GM23248 (cell line): ENCODE results near the gene DNAJC1. TPM values are rescaled to one million over a fixed set of nuclear protein-coding genes. Genes with fewer than 3 reads are reported as not detected.

Experiments used
- DNase-seq: peaks from one replicate; pipeline ENCODE4 v3.0.0-alpha.2; 2015
- H2AFZ ChIP-seq: fragments of 200-600 bp; sonication (generic); 2 replicates; pipeline ENCODE4 v1.6.1; 2016; ENCODE audit warnings: antibody characterized with exemption
- H3F3A ChIP-seq: fragments of 200-600 bp; sonication (generic); 2 replicates; pipeline ENCODE4 v1.6.1; 2016; ENCODE audit warnings: mild to moderate bottlenecking, antibody characterized with exemption, mixed run types; ENCODE audit not compliant: insufficient read depth
- H3K27ac ChIP-seq: fragments of 200-600 bp; sonication (generic); 2 replicates; pipeline ENCODE4 v1.5.1; 2016; ENCODE audit warnings: mild to moderate bottlenecking
- H3K27me3 ChIP-seq: fragments of 200-600 bp; sonication (generic); replicated peaks from 2 replicates; pipeline ENCODE4 v1.6.1; 2016; ENCODE audit warnings: mild to moderate bottlenecking; ENCODE audit not compliant: insufficient read depth
- H3K36me3 ChIP-seq: fragments of 200-600 bp; sonication (generic); 2 replicates; pipeline ENCODE4 v1.6.1; 2016; ENCODE audit warnings: low read depth, mild to moderate bottlenecking
- H3K4me1 ChIP-seq: fragments of 200-600 bp; sonication (generic); 2 replicates; pipeline ENCODE4 v1.6.1; 2016; ENCODE audit warnings: mild to moderate bottlenecking; ENCODE audit not compliant: insufficient read depth
- H3K4me2 ChIP-seq: fragments of 200-600 bp; sonication (generic); one replicate; pipeline ENCODE4 v1.6.1; 2016; ENCODE audit warnings: mild to moderate bottlenecking; ENCODE audit not compliant: unreplicated experiment
- H3K4me3 ChIP-seq: fragments of 200-600 bp; sonication (generic); 2 replicates; pipeline ENCODE4 v1.5.1; 2016; ENCODE audit warnings: mild to moderate bottlenecking
- H3K79me2 ChIP-seq: fragments of 200-600 bp; sonication (generic); 2 replicates; pipeline ENCODE4 v1.6.1; 2016; ENCODE audit warnings: mild to moderate bottlenecking; ENCODE audit not compliant: insufficient read depth
- H3K9ac ChIP-seq: fragments of 200-600 bp; sonication (generic); 2 replicates; pipeline ENCODE4 v1.6.1; 2016; ENCODE audit warnings: mild to moderate bottlenecking
- H3K9me2 ChIP-seq: fragments of 200-600 bp; sonication (generic); 2 replicates; pipeline ENCODE4 v1.6.1; 2016; ENCODE audit warnings: mixed run types, mild to moderate bottlenecking, moderate library complexity; ENCODE audit not compliant: insufficient read depth
- H3K9me3 ChIP-seq: fragments of 200-600 bp; sonication (generic); one replicate; pipeline ENCODE4 v1.6.1; 2017; ENCODE audit warnings: low read depth
- H4K20me1 ChIP-seq: fragments of 200-600 bp; sonication (generic); 2 replicates; pipeline ENCODE4 v1.6.0; 2016; ENCODE audit not compliant: insufficient read depth
- EZH2 ChIP-seq: fragments of 200-600 bp; sonication (generic); IDR thresholded peaks from 2 replicates; pipeline ENCODE4 v1.6.1; 2018; ENCODE audit warnings: antibody characterized with exemption, mild to moderate bottlenecking; ENCODE audit not compliant: insufficient read depth, poor library complexity, severe bottlenecking
- EZH2phosphoT487 ChIP-seq: fragments of 200-600 bp; sonication (generic); IDR thresholded peaks from 2 replicates; pipeline ENCODE4 v1.6.1; 2018; ENCODE audit warnings: antibody characterized with exemption, moderate library complexity, mild to moderate bottlenecking, low read depth; ENCODE audit not compliant: insufficient read depth
- WGBS, 2 experiments: methylation state at CpG; one replicate each; pipeline ENCODE4 v1.1.6; 2015 to 2017; ENCODE audit warnings: low lambda C conversion rate in 2 of 2, low coverage in 1 of 2; ENCODE audit errors: missing lambda C conversion rate in 2 of 2; 5-methylcytosine and 5-hydroxymethylcytosine counted together
- in situ Hi-C: fragments of 300-500 bp; cut with MboI; formaldehyde crosslinking; loops from 2 replicates; pipeline ENCODE4 v1.15.0; 2020
- polyA plus RNA-seq: library from polyadenylated mRNA; unstranded; fragments of >200 nt; fragmentation: Nextera tagmentation; extraction: Ambion mirVana; gene quantifications from 2 replicates; pipeline ENCODE4 v1.2.1, GENCODE V29; 2016
- total RNA-seq: library from RNA; depleted of rRNA; stranded (reverse); fragments of >200 nt; shearing (Covaris generic); gene quantifications from 2 replicates; pipeline ENCODE4 v1.2.3, GENCODE V29; 2014

DNAJC1 gene
- total and polyA plus RNA-seq, 2 experiments from 2014 or later: 50.9 to 63.9 TPM

DNA sequence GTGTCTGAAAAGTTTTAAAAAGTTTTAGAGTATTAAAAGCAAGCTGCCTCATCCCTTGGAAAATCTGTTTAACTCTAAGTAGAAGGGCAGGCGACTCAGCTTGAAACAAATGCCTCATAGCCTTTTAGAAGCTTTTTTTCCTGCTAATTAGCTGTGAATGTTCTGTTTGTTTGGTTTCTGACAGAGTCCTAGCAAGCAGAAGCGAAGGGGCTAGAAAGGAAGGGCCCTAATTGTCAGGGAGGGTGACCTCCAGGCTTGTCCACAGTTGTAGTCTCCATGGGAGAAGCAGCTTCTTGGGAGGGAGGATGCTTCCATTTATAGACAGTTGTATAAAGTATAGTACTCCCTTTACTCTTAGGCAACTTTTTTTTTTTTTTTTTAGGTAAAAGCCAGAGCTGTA, 90.9 kb downstream of the DNAJC1 start:
- in situ Hi-C loops: no loop called here
- no peaks in the 10 kb centered on the region for H3F3A ChIP-seq
- H3K9me3 ChIP-seq: no peaks in the 10 kb centered on the region
- no peaks in the 10 kb centered on the region for H3K79me2 ChIP-seq
- DNase-seq: peak; percentile 7
- no peak overlapping the region for H3K4me3 ChIP-seq
- H3K9me2 ChIP-seq: no peaks in the 10 kb centered on the region
- H3K27me3 ChIP-seq: no peaks in the 10 kb centered on the region
- no peak overlapping the region for H3K4me2 ChIP-seq
- 0 out of 2 replicates have a peak, but pooled peaks cover 4% of the 10 kb centered on the region for H3K36me3 ChIP-seq
- H4K20me1 ChIP-seq: no peaks in the 10 kb centered on the region
- TF ChIP-seq EZH2 (no peak), EZH2phosphoT487 (no peak)
- H3K4me1 ChIP-seq: peaks cover 3% of the 10 kb centered on the region; the same call in 1 of the 2 replicates
- H3K9ac ChIP-seq: no peak overlapping the region
- no peak overlapping the region for H2AFZ ChIP-seq
- 92 to 95% methylated on average over 2 of the region's 2 CpGs for WGBS, 2 experiments
- no peak overlapping the region for H3K27ac ChIP-seq

DNA sequence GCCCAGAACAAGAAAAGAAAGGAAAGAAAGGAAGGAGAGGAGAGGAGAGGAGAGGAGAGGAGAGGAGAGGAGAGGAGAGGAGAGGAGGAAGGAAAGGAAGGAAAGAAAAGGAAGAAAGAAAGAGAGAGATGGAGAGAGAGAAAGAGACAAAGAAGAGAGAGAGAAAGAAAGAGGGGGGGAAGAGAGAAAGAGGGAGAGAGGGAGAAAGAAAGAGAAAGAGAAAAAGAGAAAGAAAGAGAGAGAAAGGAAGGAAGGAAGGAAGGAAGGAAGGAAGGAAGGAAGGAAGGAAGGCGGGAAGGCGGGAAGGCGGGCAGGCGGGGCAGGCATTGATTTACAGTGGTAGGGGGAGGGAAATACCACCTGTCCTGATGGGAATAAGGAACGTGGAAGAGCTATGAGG, 92.7 kb downstream of the DNAJC1 start:
- TF ChIP-seq EZH2: no peak
- TF ChIP-seq EZH2phosphoT487: no peak
- H3K4me2 ChIP-seq: no peak overlapping the region
- no peaks in the 10 kb centered on the region for H3K9me3 ChIP-seq
- H3F3A ChIP-seq: no peaks in the 10 kb centered on the region
- no peak for DNase-seq
- H3K36me3 ChIP-seq: 0 out of 2 replicates have a peak, but pooled peaks cover 4% of the 10 kb centered on the region
- no peak overlapping the region for H3K9ac ChIP-seq
- in situ Hi-C loops: no loop called here
- no peaks in the 10 kb centered on the region for H3K27me3 ChIP-seq
- H3K79me2 ChIP-seq: no peaks in the 10 kb centered on the region
- no peak overlapping the region for H3K4me3 ChIP-seq
- no peak overlapping the region for H3K27ac ChIP-seq
- H4K20me1 ChIP-seq: no peaks in the 10 kb centered on the region
- no peaks in the 10 kb centered on the region for H3K9me2 ChIP-seq
- peaks cover 3% of the 10 kb centered on the region; the same call in 1 of the 2 replicates for H3K4me1 ChIP-seq
- 85 to 94% methylated on average over 4 to 5 of the region's 5 CpGs for WGBS, 2 experiments
- H2AFZ ChIP-seq: no peak overlapping the region

- Histone ChIP-seq H2AFZ (no peak overlapping the region), H3K79me2 (no peaks in the 10 kb centered on the region), H3K27me3 (no peaks in the 10 kb centered on the region), H3K9ac (no peak overlapping the region), H3F3A (no peaks in the 10 kb centered on the region), H3K9me2 (no peaks in the 10 kb centered on the region), H3K4me1 (peaks cover 3% of the 10 kb centered on the region; the same call in 1 of the 2 replicates), H3K4me2 (no peak overlapping the region), H3K4me3 (no peak overlapping the region), H3K36me3 (no peaks in the 10 kb centered on the region), H3K9me3 (no peaks in the 10 kb centered on the region), H3K27ac (no peak overlapping the region), H4K20me1 (no peaks in the 10 kb centered on the region)
- TF ChIP-seq EZH2phosphoT487 (no peak), EZH2 (no peak)
- 96 to 98% methylated on average over 2 of the region's 2 CpGs for WGBS, 2 experiments
- DNase-seq: no peak
- in situ Hi-C loops: no loop called here
These were observed 96.1 kb downstream of the DNAJC1 start for GRCh38 chr10:21907436-21907835.

DNA sequence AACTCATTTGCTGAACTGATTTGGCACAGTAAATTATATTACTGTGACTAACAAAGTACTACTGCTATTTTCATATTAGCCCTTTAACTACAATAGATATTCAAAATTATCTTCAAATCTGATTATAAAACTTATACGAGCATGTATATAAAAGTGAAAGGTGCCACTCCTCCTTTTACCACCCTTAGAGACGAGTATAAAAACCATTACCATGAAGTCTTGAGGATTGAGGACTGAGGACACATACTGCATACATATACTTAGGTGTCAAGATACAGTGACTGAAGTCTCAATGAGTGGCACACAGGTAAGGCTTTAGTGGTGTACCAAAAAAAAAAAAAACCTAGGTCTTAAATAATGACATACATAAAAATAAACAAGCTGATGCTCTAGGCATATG, 98.6 kb downstream of the DNAJC1 start:
- Histone ChIP-seq H3K4me2 (no peak overlapping the region), H3F3A (no peaks in the 10 kb centered on the region), H2AFZ (no peak overlapping the region), H3K36me3 (0 out of 2 replicates have a peak, but pooled peaks cover under 1% of the 10 kb centered on the region), H3K27me3 (no peaks in the 10 kb centered on the region), H3K4me1 (no peaks in the 10 kb centered on the region), H3K4me3 (no peak overlapping the region), H3K9me3 (no peaks in the 10 kb centered on the region), H3K27ac (no peak overlapping the region), H3K9ac (no peak overlapping the region), H3K79me2 (no peaks in the 10 kb centered on the region), H3K9me2 (no peaks in the 10 kb centered on the region), H4K20me1 (no peaks in the 10 kb centered on the region)
- TF ChIP-seq EZH2phosphoT487 (no peak), EZH2 (no peak)
- in situ Hi-C loops: no loop called here
- 94 to 97% methylated on average over 2 of the region's 2 CpGs for WGBS, 2 experiments
- no peak for DNase-seq

GRCh38 chr10:21899736-21900135, 103.8 kb downstream of the DNAJC1 start:
- H3K4me1 ChIP-seq: no peaks in the 10 kb centered on the region
- no peak overlapping the region for H3K4me2 ChIP-seq
- no peaks in the 10 kb centered on the region for H3K79me2 ChIP-seq
- no peaks in the 10 kb centered on the region for H3K9me2 ChIP-seq
- in situ Hi-C loops: no loop called here
- TF ChIP-seq EZH2 (no peak), EZH2phosphoT487 (no peak)
- 0 out of 2 replicates have a peak, but pooled peaks cover 4% of the 10 kb centered on the region for H3K36me3 ChIP-seq
- H3K4me3 ChIP-seq: no peak overlapping the region
- H3F3A ChIP-seq: no peaks in the 10 kb centered on the region
- H4K20me1 ChIP-seq: no peaks in the 10 kb centered on the region
- H3K27me3 ChIP-seq: no peaks in the 10 kb centered on the region
- WGBS, 2 experiments: 89 to 90% methylated on average over 5 of the region's 5 CpGs
- no peak for DNase-seq
- no peak overlapping the region for H3K27ac ChIP-seq
- H3K9me3 ChIP-seq: no peaks in the 10 kb centered on the region
- H2AFZ ChIP-seq: no peak overlapping the region
- no peak overlapping the region for H3K9ac ChIP-seq
